HUES64 (cell line): ENCODE data around the gene MYLK2.
"Not testable (repeated sequence)": the region's sequence is repeated elsewhere in the genome, so short reads cannot be mapped to it uniquely, and the experiment has no call there.

ENCODE experiments used
- H3K27ac ChIP-seq: 2 replicates; pipeline ENCODE4 v1.7.0; 2013; ENCODE audit warnings: low read depth, low read length, inconsistent platforms
- H3K27me3 ChIP-seq: 2 replicates; pipeline ENCODE4 v1.6.1; 2013; ENCODE audit warnings: mild to moderate bottlenecking, low read length; ENCODE audit not compliant: insufficient read depth
- H3K36me3 ChIP-seq: 2 replicates; pipeline ENCODE4 v1.6.1; 2013; ENCODE audit warnings: mild to moderate bottlenecking, low read length; ENCODE audit not compliant: insufficient read depth
- H3K4me1 ChIP-seq: 2 replicates; pipeline ENCODE4 v1.6.1; 2013; ENCODE audit warnings: mild to moderate bottlenecking, low read length, moderate library complexity; ENCODE audit not compliant: insufficient read depth
- H3K4me3 ChIP-seq: 2 replicates; pipeline ENCODE4 v1.5.1; 2013; ENCODE audit warnings: mild to moderate bottlenecking, low read length, moderate library complexity
- H3K9ac ChIP-seq: 2 replicates; pipeline ENCODE4 v1.6.1; 2013; ENCODE audit warnings: mild to moderate bottlenecking, low read depth, low read length
- H3K9me3 ChIP-seq: 2 replicates; pipeline ENCODE4 v1.6.1; 2013; ENCODE audit warnings: low read depth, low read length; ENCODE audit not compliant: insufficient read depth
- WGBS: fragments of 150-250, 120-280 bp; methylation state at CpG from one replicate; pipeline ENCODE4 v1.1.7; 2013; ENCODE audit warnings: missing lambda C conversion rate; 5-methylcytosine and 5-hydroxymethylcytosine counted together

Gene MYLK2

DNA sequence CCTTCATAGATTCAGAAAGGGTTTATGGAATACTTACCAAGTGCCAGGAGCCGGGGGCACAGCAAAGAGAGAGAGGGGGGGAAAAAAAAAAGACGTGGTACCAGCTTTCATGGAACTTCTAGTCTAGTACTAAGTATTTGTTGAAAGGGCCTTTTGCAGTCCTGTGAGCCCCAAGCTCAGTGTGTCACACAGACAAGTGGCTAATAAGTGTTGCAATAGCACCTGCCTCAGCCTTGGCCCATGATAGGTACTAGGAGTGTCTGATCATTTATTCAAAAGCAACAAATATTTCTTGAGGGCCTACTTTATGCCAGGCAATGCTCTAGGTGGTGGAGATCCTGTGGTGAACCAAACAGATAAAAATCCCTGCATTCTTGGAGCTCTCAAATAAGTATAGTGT, 7.9 kb downstream of the MYLK2 start:
- Histone ChIP-seq H3K9me3 (no peaks in the 10 kb centered on the region), H3K27ac (no peak overlapping the region), H3K4me3 (no peak overlapping the region), H3K27me3 (no peaks in the 10 kb centered on the region), H3K9ac (no peak overlapping the region), H3K36me3 (no peaks in the 10 kb centered on the region), H3K4me1 (no peaks in the 10 kb centered on the region)
- WGBS, result 78% methylated on average over 2 of the region's 2 CpGs

DNA sequence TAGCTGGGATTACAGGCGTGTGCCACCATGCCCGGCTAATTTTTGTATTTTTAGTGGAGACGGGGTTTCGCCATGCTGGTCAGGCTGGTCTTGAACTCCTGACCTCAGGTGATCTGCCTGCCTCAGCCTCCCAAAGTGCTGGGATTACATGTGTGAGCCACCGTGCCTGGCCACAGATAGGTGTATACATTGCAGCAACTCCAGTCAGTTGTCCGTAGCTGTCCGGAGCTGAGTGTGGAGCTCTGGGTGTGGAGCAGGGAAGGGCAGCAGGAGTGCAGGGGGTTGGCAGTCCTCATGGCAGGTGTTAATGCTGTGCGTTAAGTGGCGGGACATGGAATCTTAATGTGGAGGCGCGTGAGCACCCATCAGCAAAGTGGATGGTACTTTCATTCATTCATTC, 8.9 kb downstream of the MYLK2 start:
- H3K27ac ChIP-seq, H3K9me3 ChIP-seq, H3K9ac ChIP-seq, H3K27me3 ChIP-seq, H3K4me1 ChIP-seq, H3K36me3 ChIP-seq, H3K4me3 ChIP-seq: not testable (repeated sequence)
- WGBS, result 97% methylated on average over 11 of the region's 11 CpGs

DNA sequence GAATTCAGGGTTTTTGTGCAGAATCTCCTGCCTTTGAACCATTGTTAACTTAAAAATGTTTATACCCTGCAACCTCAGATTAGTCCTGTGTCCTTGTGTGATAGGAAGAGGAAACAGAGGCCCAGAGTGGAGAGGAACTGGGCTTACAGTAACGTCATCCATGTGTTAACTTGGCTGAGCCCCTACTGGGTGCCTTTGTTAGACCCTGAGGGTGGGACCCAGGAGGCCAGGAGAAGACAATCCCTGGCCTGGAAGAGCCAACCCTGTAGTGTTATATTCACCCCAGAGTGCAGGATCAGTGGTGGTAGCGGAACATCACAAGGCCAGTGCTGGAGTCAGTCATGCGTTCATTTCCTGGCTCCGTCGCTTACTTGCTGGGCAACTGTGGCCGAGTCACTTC, 10.6 kb downstream of the MYLK2 start:
- Histone ChIP-seq H3K9ac (no peak overlapping the region), H3K27ac (no peak overlapping the region)

DNA sequence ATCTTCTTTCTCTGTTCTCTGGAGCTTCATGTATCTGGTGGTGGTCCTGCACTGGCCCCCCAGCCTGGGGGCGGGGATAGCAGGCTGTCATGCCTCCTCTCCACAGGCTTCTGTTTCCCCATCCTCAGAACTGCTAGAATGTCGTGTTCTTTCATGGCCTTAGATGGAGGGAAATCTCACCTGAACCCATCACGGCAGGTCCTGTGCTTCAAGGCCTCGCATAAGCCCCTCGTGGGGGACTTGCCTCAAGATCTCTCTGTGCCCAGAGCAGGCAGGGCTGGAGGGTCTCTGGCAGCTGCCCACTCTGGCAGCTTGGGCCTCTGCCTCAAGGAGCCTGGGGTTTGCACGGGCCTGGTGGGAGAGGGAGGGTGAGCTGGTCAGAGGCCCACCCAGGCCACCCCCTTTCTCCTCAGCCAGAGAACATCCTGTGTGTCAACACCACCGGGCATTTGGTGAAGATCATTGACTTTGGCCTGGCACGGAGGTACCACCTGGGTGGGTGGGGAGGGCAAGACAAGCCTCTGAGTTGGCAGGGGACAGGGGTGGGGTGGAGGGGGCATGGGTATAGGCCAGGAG, 11.3 kb downstream of the MYLK2 start:
- Histone ChIP-seq H3K4me3 (no peak overlapping the region), H3K27me3 (no peaks in the 10 kb centered on the region), H3K27ac (no peak overlapping the region), H3K9me3 (no peaks in the 10 kb centered on the region), H3K9ac (no peak overlapping the region), H3K36me3 (no peaks in the 10 kb centered on the region), H3K4me1 (0 out of 2 replicates have a peak, but pooled peaks cover 4% of the 10 kb centered on the region)
- 92% methylated on average over 7 of the region's 8 CpGs for WGBS

More for the DNA sequence above, 10.6 kb downstream of the MYLK2 start:
- Histone ChIP-seq H3K4me1 (0 out of 2 replicates have a peak, but pooled peaks cover 4% of the 10 kb centered on the region), H3K9me3 (no peaks in the 10 kb centered on the region), H3K27me3 (no peaks in the 10 kb centered on the region), H3K4me3 (no peak overlapping the region), H3K36me3 (no peaks in the 10 kb centered on the region)
- 81% methylated on average over 6 of the region's 6 CpGs for WGBS

- Histone ChIP-seq H3K27ac (no peak overlapping the region), H3K9me3 (no peaks in the 10 kb centered on the region), H3K27me3 (no peaks in the 10 kb centered on the region), H3K36me3 (no peaks in the 10 kb centered on the region), H3K4me1 (peaks cover 4% of the 10 kb centered on the region; the same call in 1 of the 2 replicates), H3K9ac (no peak overlapping the region), H3K4me3 (no peak overlapping the region)
- 88% methylated on average over 6 of the region's 6 CpGs for WGBS
Measured at GRCh38 chr20:31831211-31831610, 12.1 kb downstream of the MYLK2 start.

- H3K27ac ChIP-seq, result no peak overlapping the region
- H3K9me3 ChIP-seq, result no peaks in the 10 kb centered on the region
- H3K4me3 ChIP-seq, result no peak overlapping the region
- no peak overlapping the region for H3K9ac ChIP-seq
- no peaks in the 10 kb centered on the region for H3K27me3 ChIP-seq
- H3K36me3 ChIP-seq, result no peaks in the 10 kb centered on the region
- 95% methylated on average over 17 of the region's 17 CpGs for WGBS
- H3K4me1 ChIP-seq, result peaks cover 6% of the 10 kb centered on the region; the same call in 1 of the 2 replicates
Measured at GRCh38 chr20:31831771-31832306, 12.7 kb downstream of the MYLK2 start.

- no peaks in the 10 kb centered on the region for H3K27me3 ChIP-seq
- no peaks in the 10 kb centered on the region for H3K36me3 ChIP-seq
- 64% methylated on average over 14 of the region's 14 CpGs for WGBS
- no peak overlapping the region for H3K9ac ChIP-seq
- H3K4me1 ChIP-seq, result peaks cover 19% of the 10 kb centered on the region; the same call in 1 of the 2 replicates
- H3K27ac ChIP-seq, result no peak overlapping the region
- no peaks in the 10 kb centered on the region for H3K9me3 ChIP-seq
- H3K4me3 ChIP-seq, result no peak overlapping the region
Measured at GRCh38 chr20:31833130-31833930, 14.2 kb downstream of the MYLK2 start.

GRCh38 chr20:31833931-31834521, 14.9 kb downstream of the MYLK2 start:
- Histone ChIP-seq H3K27me3 (no peaks in the 10 kb centered on the region), H3K9ac (no peak overlapping the region), H3K4me1 (peaks cover 19% of the 10 kb centered on the region; the same call in 1 of the 2 replicates), H3K9me3 (no peaks in the 10 kb centered on the region), H3K27ac (no peak overlapping the region), H3K4me3 (no peak overlapping the region), H3K36me3 (no peaks in the 10 kb centered on the region)
- WGBS, result 90% methylated on average over 18 of the region's 20 CpGs

DNA sequence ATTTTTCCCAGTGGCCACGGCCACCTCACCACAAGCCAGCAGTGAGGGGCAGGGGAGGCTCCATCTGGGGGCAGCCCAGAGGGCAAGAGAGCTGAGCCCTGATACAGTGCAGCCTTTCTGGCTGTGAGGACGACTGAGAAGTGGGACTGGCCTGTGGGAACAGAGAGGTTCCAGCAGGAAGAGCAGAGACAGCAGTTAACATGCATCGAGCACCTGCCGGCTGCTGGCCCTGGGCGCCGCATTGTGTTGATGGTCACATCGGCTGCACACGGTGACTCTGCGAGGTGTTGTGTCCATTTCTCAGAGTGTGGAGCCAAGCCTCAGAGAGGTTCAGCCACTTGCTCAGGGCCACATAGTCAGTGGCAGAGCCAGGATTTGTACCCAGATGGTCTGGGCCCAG, 16.4 kb downstream of the MYLK2 start:
- H3K4me1 ChIP-seq, result peaks cover 19% of the 10 kb centered on the region; the same call in 1 of the 2 replicates
- no peaks in the 10 kb centered on the region for H3K27me3 ChIP-seq
- H3K36me3 ChIP-seq, result no peaks in the 10 kb centered on the region
- H3K27ac ChIP-seq, result no peak overlapping the region
- H3K9me3 ChIP-seq, result no peaks in the 10 kb centered on the region
- 88% methylated on average over 9 of the region's 9 CpGs for WGBS
- no peak overlapping the region for H3K4me3 ChIP-seq
- H3K9ac ChIP-seq, result no peak overlapping the region

DNA sequence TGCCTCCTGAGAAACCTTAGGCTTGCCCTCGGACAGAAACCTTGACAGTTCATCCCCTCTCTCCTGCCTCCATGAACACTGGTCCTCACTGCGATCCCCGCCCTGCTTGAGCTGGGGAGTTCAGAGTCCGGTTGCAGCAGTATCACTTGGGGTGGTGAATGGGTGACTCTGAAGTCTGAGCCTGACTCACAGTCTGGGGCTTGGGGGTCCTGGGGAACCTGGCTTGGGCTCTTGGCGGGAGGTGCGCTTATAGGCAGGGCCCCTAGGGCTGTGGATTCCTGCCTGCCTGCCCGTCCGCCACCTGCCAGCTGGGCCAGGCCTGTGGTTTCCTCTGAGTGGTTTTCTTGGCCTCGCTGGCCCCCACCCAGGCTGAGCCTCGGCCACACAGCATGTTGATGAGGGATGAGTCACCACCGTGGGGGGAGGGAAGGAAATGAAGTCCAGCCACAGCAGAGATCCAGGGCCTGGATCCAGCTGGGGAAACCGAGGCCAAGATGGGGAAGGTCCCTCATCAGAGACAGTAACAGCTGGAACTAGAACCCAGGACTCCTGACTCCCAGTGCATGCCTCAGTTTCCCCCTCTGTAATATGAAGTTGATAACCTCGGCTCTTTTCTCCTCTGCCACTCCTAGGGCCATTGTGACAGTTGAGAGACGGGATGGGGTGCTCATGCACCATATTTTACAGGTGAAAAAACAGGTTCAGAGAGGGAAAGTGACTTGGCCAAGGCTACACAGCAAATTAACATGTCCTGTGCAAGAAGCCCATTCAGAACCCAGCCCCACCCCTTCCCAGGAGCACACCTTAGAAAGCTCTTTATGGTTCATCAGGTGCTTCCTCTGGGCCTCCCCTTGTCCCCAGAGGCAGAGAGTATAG, 17.1 kb downstream of the MYLK2 start:
- Histone ChIP-seq H3K27ac (no peak overlapping the region), H3K4me1 (peaks cover 19% of the 10 kb centered on the region; the same call in 1 of the 2 replicates), H3K4me3 (no peak overlapping the region), H3K9me3 (no peaks in the 10 kb centered on the region), H3K9ac (no peak overlapping the region), H3K27me3 (no peaks in the 10 kb centered on the region), H3K36me3 (no peaks in the 10 kb centered on the region)
- WGBS, result 72% methylated on average over 14 of the region's 14 CpGs
